Measurements from ENCODE around the gene OR2C1.

Gene OR2C1

DNA sequence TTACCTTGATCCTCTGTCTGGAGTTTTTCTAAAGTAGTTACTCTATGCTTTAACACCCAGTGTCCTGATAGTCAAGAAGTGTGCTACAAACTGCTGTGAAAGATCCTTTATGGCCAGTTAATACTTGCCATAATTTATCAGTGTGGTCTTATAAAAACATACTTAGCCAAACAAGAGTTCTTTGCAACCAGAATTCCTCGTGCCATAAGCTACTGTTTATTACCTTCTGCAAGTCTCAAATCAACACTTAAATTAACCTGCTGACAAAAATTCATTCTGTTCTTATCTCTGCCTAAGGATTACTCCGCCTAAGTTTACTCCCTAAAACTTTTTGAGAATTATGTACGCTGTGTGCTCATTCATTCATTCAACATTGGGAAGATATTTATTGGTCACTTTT is 27.6 kb upstream of the OR2C1 start:
- DNase-seq (ENCODE audit: extremely low read depth, insufficient read length): no peak
- H3K27me3 ChIP-seq (replicated peaks; ENCODE audit: control insufficient read depth, insufficient read depth, low read length): no peaks in the 10 kb centered on the region
- TF ChIP-seq, protein P1, sequence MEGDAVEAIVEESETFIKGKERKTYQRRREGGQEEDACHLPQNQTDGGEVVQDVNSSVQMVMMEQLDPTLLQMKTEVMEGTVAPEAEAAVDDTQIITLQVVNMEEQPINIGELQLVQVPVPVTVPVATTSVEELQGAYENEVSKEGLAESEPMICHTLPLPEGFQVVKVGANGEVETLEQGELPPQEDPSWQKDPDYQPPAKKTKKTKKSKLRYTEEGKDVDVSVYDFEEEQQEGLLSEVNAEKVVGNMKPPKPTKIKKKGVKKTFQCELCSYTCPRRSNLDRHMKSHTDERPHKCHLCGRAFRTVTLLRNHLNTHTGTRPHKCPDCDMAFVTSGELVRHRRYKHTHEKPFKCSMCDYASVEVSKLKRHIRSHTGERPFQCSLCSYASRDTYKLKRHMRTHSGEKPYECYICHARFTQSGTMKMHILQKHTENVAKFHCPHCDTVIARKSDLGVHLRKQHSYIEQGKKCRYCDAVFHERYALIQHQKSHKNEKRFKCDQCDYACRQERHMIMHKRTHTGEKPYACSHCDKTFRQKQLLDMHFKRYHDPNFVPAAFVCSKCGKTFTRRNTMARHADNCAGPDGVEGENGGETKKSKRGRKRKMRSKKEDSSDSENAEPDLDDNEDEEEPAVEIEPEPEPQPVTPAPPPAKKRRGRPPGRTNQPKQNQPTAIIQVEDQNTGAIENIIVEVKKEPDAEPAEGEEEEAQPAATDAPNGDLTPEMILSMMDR (IDR thresholded peaks at IDR 0.05; ENCODE audit: insufficient read depth, low read length, poor library complexity, severe bottlenecking): no peak
- no peak overlapping the region for H3K4me3 ChIP-seq (replicated peaks; ENCODE audit: low read depth, low read length)
- H3K36me3 ChIP-seq (ENCODE audit: control insufficient read depth, insufficient read depth, low read length): no peaks in the 10 kb centered on the region

DNA sequence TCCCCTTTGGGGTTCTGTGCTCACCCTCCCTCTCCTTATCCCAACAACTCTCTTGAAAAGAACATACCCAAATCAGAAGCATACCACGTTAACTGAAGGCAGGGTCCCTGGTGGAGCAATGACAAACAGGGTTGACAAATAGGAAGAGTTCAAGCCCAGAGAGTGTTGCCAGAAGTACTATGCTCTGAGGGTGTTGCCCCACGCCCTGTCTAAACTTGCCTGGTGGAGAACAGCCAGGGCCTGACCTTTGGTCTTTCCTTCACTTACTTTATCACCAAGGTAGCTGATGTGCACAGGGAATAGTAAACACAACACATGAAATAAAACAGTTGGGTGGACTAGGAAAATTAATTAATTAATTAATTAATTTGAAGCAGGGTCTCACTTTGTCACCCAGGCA is 27.0 kb upstream of the OR2C1 start:
- Histone ChIP-seq H3K36me3 (ENCODE audit: control insufficient read depth, insufficient read depth, low read length) (no peaks in the 10 kb centered on the region), H3K4me3 (replicated peaks; ENCODE audit: low read depth, low read length) (no peak overlapping the region), H3K27me3 (replicated peaks; ENCODE audit: control insufficient read depth, insufficient read depth, low read length) (no peaks in the 10 kb centered on the region)
- TF ChIP-seq, protein P1 (IDR thresholded peaks at IDR 0.05; ENCODE audit: insufficient read depth, low read length, poor library complexity, severe bottlenecking): no peak
- no peak for DNase-seq (ENCODE audit: extremely low read depth, insufficient read length)

DNA sequence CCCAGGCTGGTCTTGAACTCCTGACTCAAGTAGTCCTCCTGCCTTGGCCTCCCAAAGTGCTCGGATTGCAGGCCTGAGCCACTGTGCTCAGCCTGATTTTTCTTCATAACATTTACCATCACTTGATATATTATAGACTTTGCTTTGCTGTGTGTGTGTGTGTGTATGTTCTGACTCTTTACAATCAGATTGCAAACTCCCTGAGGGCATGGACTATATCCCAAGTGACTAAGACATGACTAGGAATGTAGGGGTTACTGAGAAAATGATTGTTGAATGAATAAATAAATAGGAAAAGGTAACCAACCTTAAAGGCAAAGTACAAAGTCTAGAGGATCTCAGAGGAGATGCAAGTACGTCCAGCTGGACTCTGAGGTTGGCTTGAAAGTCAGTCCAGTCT is 9.6 kb upstream of the OR2C1 start:
- no peak for DNase-seq (ENCODE audit: extremely low read depth, insufficient read length)
- Histone ChIP-seq H3K27me3 (replicated peaks; ENCODE audit: control insufficient read depth, insufficient read depth, low read length) (no peaks in the 10 kb centered on the region), H3K4me3 (replicated peaks; ENCODE audit: low read depth, low read length) (no peak overlapping the region), H3K36me3 (ENCODE audit: control insufficient read depth, insufficient read depth, low read length) (no peaks in the 10 kb centered on the region)
- TF ChIP-seq, protein P1 (IDR thresholded peaks at IDR 0.05; ENCODE audit: insufficient read depth, low read length, poor library complexity, severe bottlenecking): no peak

DNA sequence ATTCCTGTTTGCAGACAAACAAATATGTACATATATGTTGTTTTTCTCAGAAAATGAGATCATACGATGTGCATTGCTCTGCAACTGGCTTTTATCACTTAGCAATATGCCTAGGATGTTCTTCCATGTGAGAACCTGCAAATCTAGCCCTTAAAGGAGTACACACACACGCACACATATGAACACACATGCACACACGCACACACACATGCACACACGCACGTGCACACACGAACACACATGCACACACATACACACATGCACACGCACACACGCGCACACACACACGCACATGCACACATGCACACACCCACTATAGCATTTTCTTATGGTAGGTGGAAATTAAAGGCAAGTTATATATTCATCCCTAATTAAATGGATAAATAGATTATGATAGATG is 8.1 kb upstream of the OR2C1 start:
- Histone ChIP-seq H3K27me3 (replicated peaks; ENCODE audit: control insufficient read depth, insufficient read depth, low read length) (no peaks in the 10 kb centered on the region), H3K4me3 (replicated peaks; ENCODE audit: low read depth, low read length) (no peak overlapping the region), H3K36me3 (ENCODE audit: control insufficient read depth, insufficient read depth, low read length) (no peaks in the 10 kb centered on the region)
- no peak for DNase-seq (ENCODE audit: extremely low read depth, insufficient read length)
- TF ChIP-seq, protein P1 (IDR thresholded peaks at IDR 0.05; ENCODE audit: insufficient read depth, low read length, poor library complexity, severe bottlenecking): no peak

DNA sequence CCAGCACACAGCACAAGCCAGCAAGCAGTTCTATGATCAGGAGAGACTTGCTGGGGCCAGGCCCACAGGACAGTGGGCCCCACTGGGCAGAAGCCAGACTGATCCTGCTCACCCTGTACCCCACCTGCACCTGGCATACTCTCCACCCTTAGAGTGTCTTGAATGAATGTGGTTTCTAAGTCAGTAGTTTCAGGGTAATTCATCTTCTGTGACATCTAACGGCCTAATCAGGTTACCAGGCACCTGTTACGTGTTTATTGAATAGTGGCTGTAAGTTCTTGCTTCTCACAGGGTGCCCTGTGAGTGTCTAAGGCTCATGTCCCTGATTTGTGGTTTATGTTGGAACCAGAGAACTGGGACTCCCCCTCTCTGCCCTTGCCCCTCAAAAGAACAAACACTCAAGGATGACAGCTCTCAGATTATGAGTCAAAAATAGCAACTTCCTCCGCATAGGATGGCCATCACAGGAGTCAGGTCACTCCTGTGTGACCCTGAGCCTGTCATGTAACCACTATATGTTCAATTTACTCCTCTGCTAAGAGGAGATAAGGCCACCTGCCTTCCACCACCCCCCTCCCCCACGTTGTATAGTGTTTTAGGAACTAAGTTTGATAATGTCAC is 7.0 kb upstream of the OR2C1 start:
- TF ChIP-seq, protein P1 (IDR thresholded peaks at IDR 0.05; ENCODE audit: insufficient read depth, low read length, poor library complexity, severe bottlenecking): no peak
- no peak overlapping the region for H3K4me3 ChIP-seq (replicated peaks; ENCODE audit: low read depth, low read length)
- no peaks in the 10 kb centered on the region for H3K27me3 ChIP-seq (replicated peaks; ENCODE audit: control insufficient read depth, insufficient read depth, low read length)
- DNase-seq (ENCODE audit: extremely low read depth, insufficient read length): peak; percentile 36
- no peaks in the 10 kb centered on the region for H3K36me3 ChIP-seq (ENCODE audit: control insufficient read depth, insufficient read depth, low read length)

DNA sequence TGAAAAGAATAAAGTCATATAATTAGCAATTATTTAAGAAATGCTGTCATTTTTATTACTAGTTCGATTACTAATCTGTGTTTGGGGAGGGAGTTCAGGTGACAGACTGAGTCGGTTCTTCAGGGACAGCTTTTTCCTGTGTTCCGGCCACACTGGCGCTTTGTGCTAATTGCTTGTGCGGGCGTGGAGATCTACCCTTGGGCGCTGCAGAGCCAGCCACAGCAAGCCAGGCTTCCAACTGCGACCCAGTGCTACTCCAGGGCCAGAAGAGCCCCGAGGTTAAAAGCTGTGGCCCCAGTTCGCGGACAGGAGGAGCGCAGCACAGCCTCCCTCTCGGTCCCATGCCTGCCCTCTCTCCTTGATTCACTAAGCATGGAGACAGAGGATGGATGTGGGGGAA is 6.5 kb upstream of the OR2C1 start:
- TF ChIP-seq, protein P1 (IDR thresholded peaks at IDR 0.05; ENCODE audit: insufficient read depth, low read length, poor library complexity, severe bottlenecking): no peak
- H3K4me3 ChIP-seq (replicated peaks; ENCODE audit: low read depth, low read length): no peak overlapping the region
- H3K36me3 ChIP-seq (ENCODE audit: control insufficient read depth, insufficient read depth, low read length): no peaks in the 10 kb centered on the region

More for the DNA sequence above, 6.5 kb upstream of the OR2C1 start:
- no peaks in the 10 kb centered on the region for H3K27me3 ChIP-seq (replicated peaks; ENCODE audit: control insufficient read depth, insufficient read depth, low read length)
- no peak for DNase-seq (ENCODE audit: extremely low read depth, insufficient read length)
